GM19043 (cell line): ENCODE data around the gene LETMD1.

Experiments
- ATAC-seq: cut with Tn5 transposase; IDR thresholded peaks from one replicate; pipeline ENCODE4 v1.9.1; 2021; ENCODE audit warnings: low read depth; ENCODE audit not compliant: unreplicated experiment

The LETMD1 gene

GRCh38 chr12:51025338-51025835 is 22.7 kb upstream of the LETMD1 start:
- peak; percentile 13 for ATAC-seq

GRCh38 chr12:51025836-51026638 is 22.1 kb upstream of the LETMD1 start, which contains the start of gene SLC11A2:
SLC11A2 (minus strand) TSS chr12:51026384; CDS start chr12:51010728, 15,656 bp downstream.
- ATAC-seq = peak; percentile 82

- no peak for ATAC-seq
Measured at GRCh38 chr12:51027342-51027835, 20.7 kb upstream of the LETMD1 start.

- no peak for ATAC-seq
Measured at GRCh38 chr12:51028126-51028812, 19.9 kb upstream of the LETMD1 start.

- no peak for ATAC-seq
Measured at GRCh38 chr12:51028813-51029150, 19.3 kb upstream of the LETMD1 start.

GRCh38 chr12:51033048-51033447 is 15.1 kb upstream of the LETMD1 start:
- no peak for ATAC-seq

- ATAC-seq = no peak
Measured at GRCh38 chr12:51033457-51034089, 14.6 kb upstream of the LETMD1 start.

- ATAC-seq = no peak
Measured at GRCh38 chr12:51036279-51036678, 11.8 kb upstream of the LETMD1 start.

GRCh38 chr12:51048661-51049251 is 629 bp downstream of the LETMD1 start:
- ATAC-seq = no peak

- ATAC-seq = no peak
Measured at GRCh38 chr12:51049525-51049924, 1.4 kb downstream of the LETMD1 start.

- ATAC-seq = no peak
Measured at GRCh38 chr12:51051787-51052186, 3.7 kb downstream of the LETMD1 start.

- ATAC-seq = no peak
Measured at GRCh38 chr12:51055060-51055459, 6.9 kb downstream of the LETMD1 start.

GRCh38 chr12:51056242-51056641 is 8.1 kb downstream of the LETMD1 start:
- no peak for ATAC-seq

- ATAC-seq = no peak
Measured at GRCh38 chr12:51059086-51059485, 11.0 kb downstream of the LETMD1 start.

- no peak for ATAC-seq
Measured at GRCh38 chr12:51062631-51063397, 14.7 kb downstream of the LETMD1 start.

GRCh38 chr12:51065530-51065929 is 17.4 kb downstream of the LETMD1 start:
- no peak for ATAC-seq

- ATAC-seq = no peak
Measured at GRCh38 chr12:51067229-51067628, 19.1 kb downstream of the LETMD1 start.

- no peak for ATAC-seq
Measured at GRCh38 chr12:51067771-51068170, 19.6 kb downstream of the LETMD1 start.

GRCh38 chr12:51070004-51070403 is 21.9 kb downstream of the LETMD1 start:
- ATAC-seq = no peak

GRCh38 chr12:51071663-51072062 is 23.5 kb downstream of the LETMD1 start:
- no peak for ATAC-seq
